CD4-positive, alpha-beta T cell treated with Interferon alpha-2 for 1 hour (primary cell): ENCODE results near the gene NFKBIL1.
A peak's percentile ranks its signal among the peaks of the same experiment; 100 is the strongest.

ENCODE experiments used
- DNase-seq, 2 donors: peaks; one replicate each; pipeline ENCODE4 v3.0.0-alpha.2; 2020 to 2022

NFKBIL1 gene

GRCh38 chr6:31535538-31536324 is 11.7 kb upstream of the NFKBIL1 start:
- DNase-seq = no peak

- DNase-seq = peak in 1 of 2 donors; percentile 41
These were observed 8.5 kb upstream of the NFKBIL1 start for GRCh38 chr6:31538805-31539400.

GRCh38 chr6:31540640-31541039 is 6.8 kb upstream of the NFKBIL1 start:
- no peak for DNase-seq

- peak; percentile 70 to 84 for DNase-seq
These were observed 6.2 kb upstream of the NFKBIL1 start for GRCh38 chr6:31541059-31541657.

GRCh38 chr6:31541658-31542521 is 5.5 kb upstream of the NFKBIL1 start, which contains the start of gene DDX39B:
Gene DDX39B, minus strand, starts transcription at chr6:31542003. Its CDS starts 1,471 bp downstream, at chr6:31540532.
- DNase-seq = peak; percentile 96

GRCh38 chr6:31543639-31544038 is 3.8 kb upstream of the NFKBIL1 start:
- DNase-seq = no peak

- no peak for DNase-seq
These were observed 2.7 kb upstream of the NFKBIL1 start for GRCh38 chr6:31544676-31545075.

GRCh38 chr6:31545291-31545690 is 2.1 kb upstream of the NFKBIL1 start:
- DNase-seq = no peak

- peak; percentile 84 to 89 for DNase-seq
These were observed 960 bp upstream of the NFKBIL1 start, which contains the start of gene ATP6V1G2 for GRCh38 chr6:31546339-31546957. Gene ATP6V1G2, minus strand, starts transcription at chr6:31546608. Its CDS starts 49 bp downstream, at chr6:31546559.

GRCh38 chr6:31547727-31548543 is 527 bp downstream of the NFKBIL1 start:
- DNase-seq = no peak

GRCh38 chr6:31548544-31548873 is 1.1 kb downstream of the NFKBIL1 start:
- DNase-seq = no peak

- peak; percentile 77 to 79 for DNase-seq
These were observed 4.0 kb downstream of the NFKBIL1 start for GRCh38 chr6:31551371-31551770.

- no peak for DNase-seq
These were observed 8.9 kb downstream of the NFKBIL1 start for GRCh38 chr6:31556307-31556706.

- DNase-seq = no peak
These were observed 10.3 kb downstream of the NFKBIL1 start for GRCh38 chr6:31557443-31558317.

- no peak for DNase-seq
These were observed 10.9 kb downstream of the NFKBIL1 start for GRCh38 chr6:31558318-31558625.

- peak; percentile 74 to 78 for DNase-seq
These were observed 11.5 kb downstream of the NFKBIL1 start for GRCh38 chr6:31558631-31559500.

- DNase-seq = no peak
These were observed 12.2 kb downstream of the NFKBIL1 start for GRCh38 chr6:31559606-31559957.

GRCh38 chr6:31559958-31560696 is 12.7 kb downstream of the NFKBIL1 start:
- peak; percentile 67 to 77 for DNase-seq

GRCh38 chr6:31560697-31561058 is 13.3 kb downstream of the NFKBIL1 start:
- DNase-seq = no peak
